EH (cell line): ENCODE results near the gene SPOCK1.

Source experiments
- DNase-seq: peaks from one replicate; pipeline ENCODE4 v3.0.0-alpha.2; 2015; ENCODE audit warnings: low read depth

The SPOCK1 gene

GRCh38 chr5:137492331-137492730 is 6.8 kb downstream of the SPOCK1 start:
- peak; percentile 73 for DNase-seq

DNA sequence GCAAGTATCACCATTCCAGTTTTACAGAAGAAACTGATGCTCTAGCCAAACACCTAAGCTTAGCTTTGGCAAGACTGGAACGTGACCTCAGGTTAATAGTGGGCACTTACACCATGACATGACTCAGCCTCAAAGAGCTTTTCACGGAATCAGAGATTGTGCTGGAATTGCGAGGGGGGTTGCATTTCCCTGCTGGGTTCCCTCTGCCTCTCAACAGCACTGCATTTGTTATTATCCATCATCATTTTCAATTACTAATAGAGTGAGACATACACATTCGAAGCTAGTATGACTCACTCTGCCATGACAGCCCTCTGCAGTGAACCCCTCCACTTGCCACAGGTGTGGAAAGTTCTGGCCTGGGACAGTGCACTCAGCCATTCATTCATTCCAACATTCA is 8.0 kb downstream of the SPOCK1 start:
- peak; percentile 30 for DNase-seq

GRCh38 chr5:137490591-137490990 is 8.5 kb downstream of the SPOCK1 start:
- no peak for DNase-seq

DNA sequence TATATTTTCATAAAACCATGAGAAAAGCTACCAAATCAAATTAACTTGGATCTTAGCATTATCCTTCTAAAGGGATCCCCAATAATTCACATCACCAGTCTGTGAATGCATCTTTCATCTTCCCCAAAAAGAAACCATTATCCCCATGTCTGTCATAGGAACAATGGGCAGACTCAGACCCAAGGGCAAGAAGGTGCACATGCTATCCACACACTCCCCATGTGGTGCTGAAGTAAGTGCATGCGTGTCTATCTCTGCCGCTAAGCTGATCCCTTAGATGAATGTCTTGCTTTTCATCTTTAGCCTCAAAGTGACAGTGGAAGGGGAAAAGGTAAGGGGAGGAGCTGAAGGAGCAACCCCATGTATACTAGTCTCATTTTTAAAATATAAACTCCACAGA is 10.2 kb downstream of the SPOCK1 start:
- no peak for DNase-seq

DNA sequence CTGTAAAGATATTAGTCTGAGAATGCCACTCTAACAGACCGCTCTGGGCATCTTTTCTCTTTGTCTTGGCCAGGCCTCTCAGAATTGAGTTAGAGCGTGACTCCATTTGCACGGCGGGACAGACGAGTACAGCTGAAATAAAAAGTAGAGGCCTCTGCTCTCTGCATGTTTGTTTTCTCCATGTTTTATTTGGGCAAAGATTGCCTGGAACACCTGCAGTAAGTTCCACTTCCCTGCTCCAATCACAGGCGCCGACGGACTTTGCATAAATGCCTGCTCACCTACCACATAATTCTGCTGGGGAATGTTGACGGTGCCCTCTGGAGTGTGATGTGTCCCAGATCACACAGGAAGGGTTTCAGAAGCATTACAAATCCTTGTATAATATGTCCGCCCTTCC is 10.6 kb downstream of the SPOCK1 start:
- no peak for DNase-seq

DNA sequence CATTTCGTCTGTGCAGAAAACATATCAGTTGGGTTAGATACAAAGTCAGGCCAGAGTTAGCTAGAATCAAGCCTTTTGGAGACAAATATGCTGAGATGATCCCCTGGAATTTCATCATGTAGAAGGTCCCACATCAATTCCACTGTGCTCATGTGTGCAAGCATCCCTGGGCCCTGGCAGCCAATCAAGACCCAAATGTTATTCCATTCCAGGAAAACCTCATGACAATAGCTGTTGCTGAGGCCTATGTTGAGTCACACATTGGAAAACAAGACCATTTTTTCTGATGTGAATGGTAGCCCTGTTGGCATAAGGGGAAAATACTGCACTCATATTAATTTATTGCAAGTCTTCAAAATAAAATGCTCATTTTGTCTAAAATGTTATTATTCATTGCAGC is 11.5 kb downstream of the SPOCK1 start:
- DNase-seq = peak; percentile 90

- peak; percentile 74 for DNase-seq
Measured at GRCh38 chr5:137486707-137487106, 12.4 kb downstream of the SPOCK1 start.

GRCh38 chr5:137481596-137481995 is 17.5 kb downstream of the SPOCK1 start:
- DNase-seq = no peak

- DNase-seq = no peak
Measured at GRCh38 chr5:137478043-137478442, 21.1 kb downstream of the SPOCK1 start.

- DNase-seq = no peak
Measured at GRCh38 chr5:137470921-137471220, 28.3 kb downstream of the SPOCK1 start.

DNA sequence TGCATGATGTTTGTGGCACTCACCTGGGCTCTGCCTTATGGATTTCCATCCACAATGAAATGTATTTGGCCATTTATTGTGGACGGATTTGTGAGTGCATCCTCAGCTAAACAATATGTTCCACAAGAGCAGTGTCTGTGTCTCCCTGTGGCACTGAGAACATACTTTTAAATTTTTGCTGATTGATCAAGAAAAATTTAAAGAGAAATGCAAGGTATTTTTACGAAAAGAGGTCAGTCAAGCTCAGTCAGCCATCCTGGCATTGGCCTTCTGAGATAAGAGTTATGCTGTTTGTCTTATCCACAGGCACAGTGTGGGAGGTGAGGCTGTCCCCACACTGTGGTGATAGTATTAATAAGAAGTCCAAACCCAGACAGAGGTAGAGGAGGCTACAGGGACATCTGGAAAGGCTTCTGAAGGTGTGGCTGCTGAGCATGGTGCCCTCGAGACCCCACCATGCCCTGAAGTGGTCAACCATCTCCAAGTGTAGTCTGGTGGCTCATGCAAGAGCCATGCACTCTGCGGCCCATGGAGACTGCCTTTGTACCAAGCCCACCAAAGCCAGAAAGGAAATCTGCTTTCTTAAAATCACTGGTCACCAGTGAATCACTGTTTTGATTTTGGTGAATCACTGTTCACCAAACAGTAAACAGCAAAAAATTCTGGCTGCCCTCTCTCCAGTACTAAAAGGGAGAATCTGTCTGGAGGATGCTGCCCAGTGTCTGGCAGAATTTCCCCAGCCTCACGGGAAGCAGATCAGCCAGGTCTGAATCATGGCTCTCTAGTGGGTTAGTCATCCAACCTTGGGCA is 28.8 kb downstream of the SPOCK1 start:
- DNase-seq = peak; percentile 99

DNA sequence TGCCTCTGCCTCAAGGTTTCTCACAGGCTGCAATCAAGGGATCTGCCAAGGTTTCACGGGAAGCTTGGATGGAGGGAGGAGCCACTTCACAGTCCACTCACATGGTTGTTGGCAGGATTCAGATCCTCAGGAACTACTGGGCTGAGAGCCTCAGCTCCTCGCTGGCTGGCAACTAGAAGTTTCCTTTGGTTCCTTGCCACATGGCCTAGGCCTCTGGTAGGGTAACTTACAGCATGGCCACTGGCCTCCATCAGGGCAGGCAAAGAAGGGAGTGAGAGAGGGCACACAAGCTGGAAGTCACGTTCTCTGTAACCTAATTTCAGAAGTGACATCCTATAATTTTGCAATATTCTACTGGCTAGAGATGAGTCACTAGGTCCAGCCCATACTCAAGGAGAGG is 32.2 kb downstream of the SPOCK1 start:
- DNase-seq = peak; percentile 10

DNA sequence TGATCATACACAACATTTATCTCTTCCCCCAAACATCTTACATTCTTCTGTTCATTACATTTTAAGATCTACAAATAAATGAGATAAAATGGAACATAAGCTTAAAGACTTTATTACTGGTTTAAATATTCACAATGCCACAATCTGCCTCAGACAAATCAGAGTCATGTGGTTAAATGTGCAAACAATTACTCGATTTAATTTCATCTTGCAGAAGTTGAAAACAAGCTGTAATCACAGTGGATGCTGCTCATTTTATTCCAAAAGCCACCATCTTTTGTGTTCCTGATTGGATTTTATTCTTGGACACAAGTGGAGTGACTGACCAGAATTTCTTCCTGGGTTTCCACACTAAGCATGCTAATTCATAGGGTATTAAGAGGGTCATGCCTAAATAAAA is 33.2 kb downstream of the SPOCK1 start:
- no peak for DNase-seq

DNA sequence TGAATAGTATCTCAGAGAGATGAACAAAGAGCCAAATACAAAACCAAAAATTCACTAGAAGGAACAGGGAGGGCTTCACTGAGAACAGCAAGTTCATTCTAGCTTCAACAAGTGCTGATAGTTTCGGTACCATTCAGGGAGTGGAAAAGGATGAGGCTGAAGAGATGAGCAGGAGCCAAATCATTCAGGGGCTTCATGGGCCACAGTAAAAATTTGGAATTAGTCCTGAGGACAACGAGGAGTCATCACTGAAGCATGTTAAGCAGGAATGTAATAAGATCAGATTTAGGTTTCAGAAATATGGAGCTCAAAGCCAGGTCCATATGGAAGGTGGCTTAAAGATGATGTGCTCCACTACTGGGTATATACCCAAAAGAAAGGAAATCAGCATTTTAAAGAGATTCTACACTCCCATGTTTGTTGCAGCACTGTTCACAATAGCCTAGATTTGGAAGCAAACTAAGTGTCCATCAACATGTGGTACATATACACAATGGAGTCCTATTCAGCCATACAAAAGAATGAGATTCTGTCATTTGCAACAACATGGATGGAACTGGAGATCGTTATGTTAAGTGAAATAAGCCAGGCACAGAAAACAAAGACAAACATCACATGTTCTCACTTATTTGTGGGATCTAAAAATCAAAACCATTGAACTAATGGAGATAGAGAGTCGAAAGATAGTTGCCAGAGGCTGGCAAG is 36.2 kb downstream of the SPOCK1 start:
- peak; percentile 56 for DNase-seq

DNA sequence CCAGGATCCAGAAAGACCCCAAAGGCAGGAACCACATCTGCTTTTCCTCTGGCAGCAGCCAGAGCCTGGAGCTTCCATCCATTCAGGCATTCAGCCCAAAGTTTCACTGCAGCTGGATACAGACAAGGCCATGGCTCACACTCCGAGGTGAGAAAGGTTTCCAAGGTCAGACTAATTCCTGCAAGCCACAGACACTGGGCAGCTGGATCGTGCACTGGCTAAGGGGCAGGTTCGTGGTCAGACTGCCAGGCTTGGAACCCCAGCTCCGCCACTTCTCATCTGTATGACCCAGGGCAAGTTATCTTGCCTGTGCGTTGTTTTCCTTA is 36.9 kb downstream of the SPOCK1 start:
- no peak for DNase-seq

GRCh38 chr5:137461391-137462264 is 37.5 kb downstream of the SPOCK1 start:
- DNase-seq = peak; percentile 37

DNA sequence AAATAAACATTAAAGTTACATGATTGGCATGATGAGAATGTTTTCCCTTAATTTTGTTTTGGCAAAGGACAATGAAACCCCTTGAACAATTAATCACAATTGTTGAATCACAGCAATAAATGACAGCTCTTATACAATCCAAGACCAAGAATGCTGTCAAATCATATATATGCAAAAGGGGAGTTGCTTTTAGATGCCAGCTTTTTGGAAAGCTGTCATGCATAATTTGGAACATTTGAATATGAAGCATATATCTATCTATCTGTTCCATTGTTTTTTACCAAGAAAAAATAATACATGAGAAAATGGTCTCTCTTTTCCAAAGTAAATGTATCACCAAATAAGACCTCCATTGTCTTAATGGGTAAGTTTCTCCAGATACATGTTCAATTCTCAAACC is 44.5 kb downstream of the SPOCK1 start:
- DNase-seq = no peak

DNA sequence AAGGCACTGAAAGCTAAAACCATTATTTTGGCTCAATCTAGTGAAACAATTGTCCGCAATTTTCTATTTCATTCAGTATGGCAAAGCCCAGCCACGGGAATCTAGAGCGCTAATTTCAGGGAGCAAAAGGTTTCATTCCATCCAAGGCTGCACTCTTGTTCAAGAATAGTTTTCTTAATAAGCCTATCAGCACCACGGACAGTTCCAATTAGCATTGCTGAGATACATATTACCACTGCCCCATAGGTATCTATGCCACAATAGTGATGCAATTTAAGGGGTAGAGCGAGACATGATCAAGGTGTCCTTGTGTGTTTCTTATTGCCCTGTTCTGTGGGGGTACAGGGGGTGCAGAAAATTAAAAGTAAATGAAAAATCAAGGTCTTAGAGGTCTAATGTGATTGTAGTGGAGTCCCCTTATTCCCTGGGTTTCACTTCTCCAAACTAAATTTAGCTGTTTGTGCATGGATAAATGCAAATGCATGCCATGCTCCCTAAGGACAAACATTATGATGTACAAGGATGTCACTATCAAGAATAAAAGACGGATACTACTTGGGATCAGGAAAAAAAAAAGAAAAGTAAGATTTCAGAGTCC is 45.5 kb downstream of the SPOCK1 start:
- DNase-seq = peak; percentile 71

GRCh38 chr5:137450759-137451158 is 48.4 kb downstream of the SPOCK1 start:
- DNase-seq = no peak

DNA sequence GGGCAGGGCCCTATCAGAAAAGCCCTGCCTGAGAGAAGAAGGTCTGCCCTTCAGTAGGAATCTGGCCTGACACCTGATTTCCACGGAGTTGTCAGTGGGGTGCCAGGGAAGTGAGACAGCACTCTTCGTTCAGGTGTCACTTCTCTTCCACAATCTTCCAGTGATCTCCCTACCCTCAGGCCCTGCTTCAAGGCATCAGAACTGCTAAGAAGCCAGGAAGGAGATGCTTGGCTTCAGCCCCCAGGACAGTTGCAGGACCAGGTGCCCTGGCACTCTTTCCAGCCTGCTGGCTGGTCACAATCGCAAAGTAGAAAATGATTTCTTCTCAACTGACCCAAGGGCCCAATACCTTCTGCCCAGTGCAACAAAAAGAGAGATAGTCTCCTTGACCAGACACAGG is 50.3 kb downstream of the SPOCK1 start:
- no peak for DNase-seq

- no peak for DNase-seq
Measured at GRCh38 chr5:137446615-137447014, 52.5 kb downstream of the SPOCK1 start.

DNA sequence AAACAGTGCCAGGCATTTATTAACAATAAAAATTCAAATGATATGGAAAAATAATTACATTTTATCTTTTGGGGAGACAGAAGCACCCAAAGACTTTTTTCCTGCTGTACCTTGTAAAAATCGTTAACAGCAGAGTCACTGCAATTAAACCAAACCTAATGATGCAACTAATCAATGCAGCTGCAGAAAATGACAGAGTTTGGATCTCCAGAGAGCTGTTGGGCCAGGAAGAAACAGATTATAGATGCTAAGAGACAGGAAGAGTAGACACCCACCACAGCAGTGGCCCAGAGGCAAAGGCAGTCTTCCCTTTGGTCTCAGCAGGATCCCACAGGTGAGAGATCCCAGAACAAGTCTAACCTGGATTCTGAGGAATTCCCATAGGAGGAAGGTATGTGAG is 53.0 kb downstream of the SPOCK1 start:
- DNase-seq = no peak

- no peak for DNase-seq
Measured at GRCh38 chr5:137442660-137443059, 56.5 kb downstream of the SPOCK1 start.
